HG03280 (cell line): Measurements from ENCODE around the gene PLEKHG1.

Experiments
- ATAC-seq: cut with Tn5 transposase; IDR thresholded peaks from one replicate; pipeline ENCODE4 v1.9.1; 2021; ENCODE audit warnings: mild to moderate bottlenecking, moderate library complexity; ENCODE audit not compliant: unreplicated experiment

PLEKHG1 gene

GRCh38 chr6:150617496-150618460 is 18.1 kb downstream of the PLEKHG1 start:
- no peak for ATAC-seq

- no peak for ATAC-seq
Measured at GRCh38 chr6:150619275-150619674, 19.6 kb downstream of the PLEKHG1 start.

- no peak for ATAC-seq
Measured at GRCh38 chr6:150620244-150620643, 20.6 kb downstream of the PLEKHG1 start.

- ATAC-seq: no peak
Measured at GRCh38 chr6:150620763-150621162, 21.1 kb downstream of the PLEKHG1 start.

GRCh38 chr6:150622476-150622875 is 22.8 kb downstream of the PLEKHG1 start:
- no peak for ATAC-seq

- ATAC-seq: peak; percentile 96
Measured at GRCh38 chr6:150622941-150623874, 23.5 kb downstream of the PLEKHG1 start.

- ATAC-seq: no peak
Measured at GRCh38 chr6:150624191-150624590, 24.5 kb downstream of the PLEKHG1 start.

- ATAC-seq: no peak
Measured at GRCh38 chr6:150625927-150626326, 26.2 kb downstream of the PLEKHG1 start.

- no peak for ATAC-seq
Measured at GRCh38 chr6:150627154-150627553, 27.5 kb downstream of the PLEKHG1 start.

GRCh38 chr6:150627585-150628025 is 27.9 kb downstream of the PLEKHG1 start:
- no peak for ATAC-seq

- no peak for ATAC-seq
Measured at GRCh38 chr6:150628908-150629307, 29.2 kb downstream of the PLEKHG1 start.

- no peak for ATAC-seq
Measured at GRCh38 chr6:150631283-150631983, 31.7 kb downstream of the PLEKHG1 start.

- no peak for ATAC-seq
Measured at GRCh38 chr6:150631984-150632642, 32.4 kb downstream of the PLEKHG1 start.

- peak; percentile 64 for ATAC-seq
Measured at GRCh38 chr6:150632785-150633485, 33.2 kb downstream of the PLEKHG1 start.

- peak; percentile 4 for ATAC-seq
Measured at GRCh38 chr6:150633486-150633834, 33.8 kb downstream of the PLEKHG1 start.

- ATAC-seq: no peak
Measured at GRCh38 chr6:150634176-150634963, 34.7 kb downstream of the PLEKHG1 start.

GRCh38 chr6:150634964-150635292 is 35.2 kb downstream of the PLEKHG1 start:
- no peak for ATAC-seq

- ATAC-seq: no peak
Measured at GRCh38 chr6:150635906-150636514, 36.3 kb downstream of the PLEKHG1 start.

GRCh38 chr6:150636808-150637207 is 37.1 kb downstream of the PLEKHG1 start:
- no peak for ATAC-seq
